D721Med (cell line): ENCODE results near the gene HAUS3.

Experiments
- DNase-seq: peaks from one replicate; pipeline ENCODE4 v3.0.0; 2011; ENCODE audit warnings: low spot score; ENCODE audit not compliant: insufficient read length
- FAIRE-seq: peaks from 2 replicates; lab custom pipeline; 2011; peaks lifted over from hg19 to GRCh38; lab: Jason Lieb, UNC
- CTCF ChIP-seq: IDR thresholded peaks from 2 replicates; pipeline ENCODE4 v1.5.1; 2012; ENCODE audit warnings: mild to moderate bottlenecking, control low read depth; ENCODE audit not compliant: insufficient read depth; ENCODE audit errors: missing control alignments

The HAUS3 gene

DNA sequence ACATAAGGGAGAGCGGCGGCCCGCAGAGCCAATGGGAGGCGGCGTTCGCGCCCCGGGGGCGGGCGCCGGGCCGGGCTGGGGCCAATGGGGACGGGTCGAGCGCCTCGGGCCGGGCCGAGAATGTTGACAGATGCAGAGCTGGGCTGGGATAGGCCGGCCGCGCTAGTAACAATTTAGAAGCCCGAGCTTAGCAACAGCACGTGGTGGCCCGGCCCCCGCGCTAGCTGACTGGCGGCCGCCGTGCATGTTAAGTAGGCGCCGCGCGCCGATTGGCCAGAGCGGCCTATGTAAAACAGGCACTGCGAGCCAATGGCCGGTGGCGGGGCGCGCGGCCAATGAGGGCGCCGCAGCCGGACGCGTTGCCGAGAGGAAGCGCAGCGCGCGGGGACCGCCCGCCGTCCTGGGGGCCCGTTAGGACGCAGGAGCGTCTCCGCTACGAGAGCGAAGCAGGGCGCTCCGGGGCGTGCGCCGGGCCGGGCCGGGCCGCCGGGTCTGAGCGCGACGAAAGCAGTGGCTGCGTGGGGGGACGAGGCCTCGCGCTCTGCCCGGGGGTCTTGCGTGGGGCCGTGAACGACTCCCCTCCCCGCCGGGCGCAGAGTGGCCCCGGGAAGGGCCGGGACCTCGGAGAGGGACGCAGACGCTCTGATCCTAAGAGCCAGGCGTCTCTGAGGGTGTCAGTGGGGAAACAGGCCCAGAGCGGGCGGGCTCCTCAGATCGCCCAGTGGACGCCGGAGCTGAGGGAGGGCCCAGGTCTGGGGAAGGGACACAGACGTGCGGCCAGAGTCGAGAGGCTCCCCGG is 20.4 kb upstream of the HAUS3 start:
- no peak for TF ChIP-seq CTCF
- FAIRE-seq (no peak), DNase-seq (peak; percentile 92)

DNA sequence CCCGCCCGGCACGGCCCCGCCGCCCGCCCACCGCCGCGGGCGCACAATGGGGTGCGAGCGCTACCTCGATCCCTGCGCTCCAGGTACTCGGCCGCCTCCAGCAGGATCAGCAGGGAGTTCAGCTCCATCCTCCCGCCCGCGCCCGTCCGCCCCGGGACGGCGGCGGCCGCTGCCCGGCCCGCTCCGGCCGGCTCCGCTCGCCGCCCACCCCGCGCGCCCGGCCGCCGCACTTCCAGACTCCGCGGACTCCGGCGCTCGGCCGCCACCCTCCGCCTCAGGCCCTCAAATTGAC is 19.9 kb upstream of the HAUS3 start, which contains the start of gene MXD4:
TSS of gene MXD4 (minus strand) at position 257 of the 292 bp plus-strand sequence. CDS start at position 128, 129 bp downstream.
- TF ChIP-seq CTCF: no peak
- DNase-seq (no peak), FAIRE-seq (no peak)

- FAIRE-seq (no peak), DNase-seq (no peak)
- no peak for TF ChIP-seq CTCF
Observed at GRCh38 chr4:2261110-2261852, 19.4 kb upstream of the HAUS3 start.

DNA sequence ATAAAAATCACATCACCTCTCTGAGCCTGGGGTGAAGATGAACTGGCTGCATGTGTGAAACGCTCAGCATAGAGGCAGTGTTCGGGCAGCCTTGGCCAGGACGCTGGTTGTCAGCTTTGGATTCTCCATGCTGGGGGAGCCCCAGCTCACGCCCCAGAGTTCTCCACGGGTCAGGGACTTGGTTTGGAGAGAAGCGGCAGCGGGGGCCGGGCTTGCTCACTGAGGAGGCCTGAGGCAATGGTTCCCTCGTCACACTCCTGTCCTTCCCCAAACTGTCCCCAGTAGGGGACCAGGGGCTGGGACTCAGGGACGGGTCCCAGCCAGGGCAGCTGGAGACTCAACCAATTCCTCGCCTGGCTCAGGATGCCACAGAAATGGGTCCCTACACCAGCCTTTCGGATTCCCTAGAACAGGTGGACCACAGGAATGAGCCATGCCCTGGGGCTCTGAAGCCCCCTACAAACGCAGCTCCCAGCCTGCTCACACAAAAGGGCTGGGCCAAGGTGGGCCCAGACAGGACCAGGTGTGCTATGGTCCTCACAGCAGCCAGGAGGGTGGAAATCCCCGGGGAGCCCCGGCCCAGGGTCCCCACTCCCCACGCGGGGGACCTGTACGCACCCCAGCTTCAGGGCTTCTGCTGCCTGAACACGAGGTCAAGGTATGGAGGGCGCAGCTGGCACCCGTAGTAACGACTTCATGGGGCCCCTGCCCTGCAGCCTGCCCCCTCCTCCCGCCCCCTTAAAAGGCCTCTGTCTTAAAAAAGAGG is 18.6 kb upstream of the HAUS3 start:
- TF ChIP-seq CTCF: no peak
- DNase-seq: no peak
- no peak for FAIRE-seq

DNA sequence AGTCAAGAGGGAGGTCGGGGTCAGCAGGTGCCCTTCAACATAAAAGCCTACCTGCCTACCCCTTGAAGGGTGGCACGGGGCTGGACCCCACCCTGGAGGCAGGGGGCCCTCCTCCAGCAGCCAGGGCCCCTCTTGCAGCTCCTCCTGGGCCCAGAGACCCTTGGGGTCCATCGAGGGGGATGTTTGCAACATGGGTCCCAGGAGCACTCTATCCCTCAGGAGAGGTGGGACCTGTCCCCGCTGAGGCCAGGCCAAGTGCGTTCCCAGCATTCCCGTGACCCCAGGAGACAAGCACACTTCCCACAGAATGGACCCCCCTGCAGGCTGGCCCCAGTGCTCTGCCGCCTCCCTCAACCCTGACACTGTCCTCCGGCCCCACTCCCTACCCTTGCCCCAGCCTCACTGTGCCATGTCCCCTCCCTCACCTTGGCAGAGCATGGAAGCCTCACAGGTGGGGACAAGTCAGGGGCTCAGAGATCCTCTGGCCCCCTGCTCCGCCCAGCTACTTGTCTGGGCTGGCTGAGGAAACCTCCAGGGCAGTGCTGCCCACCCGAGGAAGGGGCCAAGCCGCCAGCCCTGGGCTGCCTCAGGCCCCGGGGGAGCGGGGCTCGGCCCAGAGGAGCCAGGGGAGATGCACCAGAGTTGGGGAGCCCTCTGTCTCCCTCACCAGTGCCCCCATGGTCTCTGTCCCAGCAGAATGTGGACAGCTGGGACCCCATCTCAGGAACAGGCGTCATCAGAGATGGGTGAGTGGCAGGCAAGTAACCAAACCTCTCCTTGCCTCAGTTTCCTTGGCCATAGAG is 17.8 kb upstream of the HAUS3 start:
- no peak for TF ChIP-seq CTCF
- DNase-seq (no peak), FAIRE-seq (no peak)

GRCh38 chr4:2259036-2259540 is 17.2 kb upstream of the HAUS3 start:
- no peak for DNase-seq
- no peak for TF ChIP-seq CTCF
- FAIRE-seq: no peak
